NCI-H82 (cell line): ENCODE measurements around the gene RAB5B.
"Not testable (repeated sequence)": the region's sequence is repeated elsewhere in the genome, so short reads cannot be mapped to it uniquely, and the experiment has no call there.

Experiments
- DNase-seq: peaks from one replicate; lab custom pipeline; 2025; lab: John Stamatoyannopoulos, UW

RAB5B gene

GRCh38 chr12:55942055-55942454, 31.8 kb upstream of the RAB5B start:
- DNase-seq: no peak

GRCh38 chr12:55942577-55943136, 31.2 kb upstream of the RAB5B start:
- DNase-seq: no peak

GRCh38 chr12:55946553-55946952, 27.3 kb upstream of the RAB5B start:
- DNase-seq: no peak

DNA sequence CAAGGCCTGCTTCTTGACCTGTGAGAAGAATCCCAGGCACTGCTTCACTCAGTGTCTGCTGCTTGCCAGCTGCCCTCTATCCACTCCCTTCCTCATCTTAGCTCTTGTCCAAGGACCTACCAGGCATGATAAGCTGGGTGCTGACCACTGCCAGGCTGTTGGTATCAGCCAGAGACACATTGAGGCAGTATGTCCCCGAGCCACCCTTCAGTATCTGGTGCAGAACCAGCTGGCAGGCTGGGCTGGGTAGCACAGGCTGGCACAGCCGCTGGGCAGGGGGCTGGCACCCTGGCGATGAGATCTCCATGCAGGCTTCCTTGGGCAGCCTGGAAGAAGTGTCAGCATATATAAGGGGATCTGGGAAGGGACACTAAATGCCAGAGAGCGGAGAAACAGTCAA, 18.5 kb upstream of the RAB5B start:
- DNase-seq: no peak

- DNase-seq: peak; percentile 60
Measured at GRCh38 chr12:55955800-55956508, 17.9 kb upstream of the RAB5B start.

DNA sequence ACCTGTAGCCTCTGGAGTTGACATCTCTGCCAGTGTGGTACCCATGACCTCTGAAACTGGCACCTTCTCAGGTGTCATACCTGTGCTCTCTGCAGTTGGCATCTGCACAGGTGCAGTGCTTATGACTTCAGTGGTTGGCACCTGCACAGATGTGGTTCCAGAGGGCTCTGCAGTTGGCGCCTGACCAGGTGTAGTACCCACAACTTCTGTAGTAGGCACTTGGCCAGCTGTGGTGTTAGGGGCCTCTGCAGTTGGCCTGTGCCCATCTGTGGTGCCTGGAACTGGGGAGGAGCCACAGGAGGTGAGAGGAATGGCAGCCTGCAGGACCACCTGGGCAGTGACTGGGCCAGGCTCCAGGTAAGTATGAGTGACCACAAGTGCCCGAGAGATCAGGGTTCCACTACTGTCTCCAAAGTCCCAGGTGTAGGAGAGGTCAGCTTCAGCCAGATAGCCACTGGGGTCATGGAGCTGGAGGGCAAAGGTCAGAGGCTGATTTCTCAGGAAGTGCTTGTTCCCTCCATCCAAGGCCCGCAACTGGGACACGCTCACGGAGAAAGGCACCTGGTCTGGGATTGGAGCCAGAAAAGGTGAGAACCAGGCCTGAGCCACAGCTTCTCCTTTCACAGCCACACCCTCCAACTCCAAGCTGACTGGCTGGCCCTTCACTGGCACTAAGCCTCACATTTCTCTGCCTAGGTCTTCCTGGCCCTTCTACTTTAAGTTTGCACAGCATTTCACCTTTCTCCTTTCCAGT, 16.6 kb upstream of the RAB5B start:
- DNase-seq: no peak

- DNase-seq: no peak
Measured at GRCh38 chr12:55963760-55964159, 10.1 kb upstream of the RAB5B start.

GRCh38 chr12:55965240-55965639, 8.6 kb upstream of the RAB5B start:
- DNase-seq: no peak

DNA sequence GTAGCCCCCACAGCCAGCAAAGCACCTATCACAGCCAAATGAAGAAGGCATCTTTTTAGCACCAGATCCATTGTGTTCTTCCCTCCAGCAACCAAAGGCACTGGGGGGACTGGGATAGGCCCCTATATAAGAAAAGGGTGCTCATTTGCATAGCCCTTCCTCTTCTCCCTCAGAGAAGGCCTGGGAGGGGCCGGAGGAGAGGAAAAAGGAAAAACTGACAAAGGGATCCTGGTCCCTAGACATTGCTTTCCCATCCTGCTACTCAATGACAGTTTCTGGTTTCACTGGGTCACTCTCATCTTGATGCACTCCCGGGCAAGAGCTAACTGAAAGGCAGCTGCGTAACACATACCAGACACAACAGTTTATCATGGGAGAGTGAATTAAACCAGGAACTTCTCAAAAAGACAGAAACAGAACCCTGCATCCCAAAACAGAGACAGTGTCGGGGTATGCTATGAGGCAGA, 7.9 kb upstream of the RAB5B start, which contains the start of gene PMEL:
PMEL (minus strand) TSS at position 102 of the 467 bp plus-strand sequence; CDS start at position 71, 31 bp downstream.
- DNase-seq: no peak

DNA sequence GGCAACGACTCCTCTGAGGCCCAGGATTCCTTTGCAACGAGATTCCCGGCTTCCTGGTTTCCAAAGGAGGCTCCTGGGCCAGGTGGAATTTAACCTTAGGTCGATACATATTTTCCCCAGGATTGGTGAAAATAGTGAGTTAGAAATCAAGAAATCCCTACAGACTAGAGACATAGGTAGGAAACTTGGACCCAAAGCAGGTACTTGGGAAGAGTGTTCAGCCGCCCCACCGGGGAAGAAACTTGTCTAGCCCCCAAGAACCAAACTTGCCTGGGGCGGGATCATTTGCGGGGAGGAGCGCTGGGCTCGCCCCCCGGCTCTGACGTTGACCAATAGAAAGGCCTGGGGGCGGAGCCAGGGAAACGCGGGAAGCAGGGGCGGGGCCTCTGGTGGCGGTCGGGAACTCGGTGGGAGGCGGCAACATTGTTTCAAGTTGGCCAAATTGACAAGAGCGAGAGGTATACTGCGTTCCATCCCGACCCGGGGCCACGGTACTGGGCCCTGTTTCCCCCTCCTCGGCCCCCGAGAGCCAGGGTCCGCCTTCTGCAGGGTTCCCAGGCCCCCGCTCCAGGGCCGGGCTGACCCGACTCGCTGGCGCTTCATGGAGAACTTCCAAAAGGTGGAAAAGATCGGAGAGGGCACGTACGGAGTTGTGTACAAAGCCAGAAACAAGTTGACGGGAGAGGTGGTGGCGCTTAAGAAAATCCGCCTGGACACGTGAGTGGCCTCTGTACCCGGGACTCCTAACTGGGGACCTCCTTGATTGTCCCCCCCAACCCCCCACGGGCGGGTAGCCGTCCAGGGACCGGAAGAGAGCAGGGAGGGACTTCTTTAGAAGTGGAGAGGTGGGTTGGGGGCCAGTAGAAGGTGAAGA, 7.2 kb upstream of the RAB5B start, which contains the start of gene CDK2:
CDK2 (plus strand) TSS at position 423 of the 874 bp plus-strand sequence; CDS start at position 602, 179 bp downstream.
- DNase-seq: peak; percentile 93

DNA sequence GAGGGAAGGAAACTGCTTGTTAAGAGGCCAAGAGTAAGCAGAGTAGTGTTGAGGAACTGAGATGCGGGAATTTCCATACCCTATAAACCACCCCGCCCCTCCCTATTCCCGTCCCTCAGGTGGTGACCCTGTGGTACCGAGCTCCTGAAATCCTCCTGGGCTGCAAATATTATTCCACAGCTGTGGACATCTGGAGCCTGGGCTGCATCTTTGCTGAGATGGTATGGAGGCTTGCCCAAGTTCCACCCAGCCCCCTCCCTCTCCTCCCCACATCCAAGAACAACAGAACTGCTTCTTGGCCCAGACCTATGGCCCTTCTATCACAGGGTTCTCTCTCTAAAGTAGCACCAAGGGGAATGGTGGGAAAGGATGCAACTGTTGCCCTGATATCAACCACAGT, 4.5 kb upstream of the RAB5B start:
- no peak for DNase-seq

DNA sequence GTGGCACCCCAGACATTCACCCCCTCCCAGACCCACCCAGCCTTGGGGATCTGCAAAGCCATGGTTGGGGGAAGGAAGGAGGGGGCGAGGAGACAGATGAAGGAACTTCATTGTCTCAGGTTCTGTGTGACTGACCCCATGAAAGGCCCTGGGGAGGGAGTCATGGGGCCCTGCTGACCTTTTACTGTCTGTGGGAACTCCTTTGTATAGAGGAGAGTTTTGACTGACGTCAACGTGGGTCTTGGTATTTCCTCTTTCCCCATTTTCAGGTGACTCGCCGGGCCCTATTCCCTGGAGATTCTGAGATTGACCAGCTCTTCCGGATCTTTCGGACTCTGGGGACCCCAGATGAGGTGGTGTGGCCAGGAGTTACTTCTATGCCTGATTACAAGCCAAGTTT, 3.1 kb upstream of the RAB5B start:
- DNase-seq: no peak

- DNase-seq: no peak
Measured at GRCh38 chr12:55972042-55972441, 1.8 kb upstream of the RAB5B start.

DNA sequence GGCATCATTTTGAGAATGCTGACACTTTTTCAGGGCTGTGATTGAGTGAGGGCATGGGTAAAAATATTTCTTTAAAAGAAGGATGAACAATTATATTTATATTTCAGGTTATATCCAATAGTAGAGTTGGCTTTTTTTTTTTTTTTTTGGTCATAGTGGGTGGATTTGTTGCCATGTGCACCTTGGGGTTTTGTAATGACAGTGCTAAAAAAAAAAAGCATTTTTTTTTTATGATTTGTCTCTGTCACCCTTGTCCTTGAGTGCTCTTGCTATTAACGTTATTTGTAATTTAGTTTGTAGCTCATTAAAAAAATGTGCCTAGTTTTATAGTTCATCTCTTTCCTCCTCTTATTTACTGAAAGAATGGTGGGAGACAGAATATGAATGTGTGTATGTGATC, 1.4 kb upstream of the RAB5B start:
- no peak for DNase-seq

DNA sequence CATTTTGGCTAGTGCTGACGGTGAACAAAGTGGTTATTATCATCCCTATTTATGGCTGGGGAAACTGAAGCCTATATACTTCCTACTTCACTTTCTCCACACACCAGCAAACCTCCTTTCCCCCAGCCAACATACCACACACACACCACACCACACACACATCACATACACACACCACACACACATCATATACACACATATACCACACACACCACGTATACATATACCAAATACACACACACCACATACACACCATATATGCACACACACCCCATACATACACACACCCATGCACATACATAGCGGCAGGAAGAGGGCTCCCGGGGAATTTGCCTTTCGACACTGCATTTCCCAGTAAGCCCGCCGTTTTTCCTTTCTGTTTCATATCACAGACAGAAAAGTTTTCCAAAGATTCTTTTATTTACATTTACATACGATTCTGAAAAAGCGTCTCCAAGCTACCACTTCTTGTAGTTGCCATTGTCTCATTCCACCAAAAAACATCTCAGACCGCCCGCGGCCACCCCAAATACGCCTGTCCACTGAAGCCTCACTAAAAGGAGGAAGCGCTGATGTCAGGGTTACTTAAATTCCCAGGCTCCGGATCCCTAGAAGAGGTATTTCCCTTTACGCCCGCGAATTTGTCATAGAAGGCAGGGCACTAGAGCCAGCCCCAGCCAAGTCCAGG, 823 bp upstream of the RAB5B start:
- DNase-seq: peak; percentile 45

- DNase-seq: peak; percentile 77
Measured at GRCh38 chr12:55974308-55974730, 441 bp downstream of the RAB5B start.

DNA sequence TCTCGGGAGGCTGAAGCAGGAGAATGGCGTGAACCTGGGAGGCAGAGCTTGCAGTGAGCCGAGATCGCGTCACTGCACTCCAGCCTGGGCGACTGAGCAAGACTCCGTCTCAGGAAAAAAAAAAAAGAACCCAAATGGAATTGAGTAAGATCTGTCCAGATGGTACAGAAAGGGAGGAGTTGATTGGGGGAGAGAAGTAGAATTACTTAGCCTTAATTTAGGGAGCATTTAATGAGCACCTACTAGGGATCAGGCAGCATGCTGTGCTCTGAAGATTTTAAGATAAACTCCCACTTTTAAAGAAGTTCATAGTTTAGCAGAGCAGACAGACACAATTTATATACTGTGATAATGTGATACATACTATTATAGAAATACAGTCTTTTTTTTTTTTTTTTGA, 4.5 kb downstream of the RAB5B start:
- no peak for DNase-seq

- DNase-seq: no peak
Measured at GRCh38 chr12:55979069-55979468, 5.2 kb downstream of the RAB5B start.

DNA sequence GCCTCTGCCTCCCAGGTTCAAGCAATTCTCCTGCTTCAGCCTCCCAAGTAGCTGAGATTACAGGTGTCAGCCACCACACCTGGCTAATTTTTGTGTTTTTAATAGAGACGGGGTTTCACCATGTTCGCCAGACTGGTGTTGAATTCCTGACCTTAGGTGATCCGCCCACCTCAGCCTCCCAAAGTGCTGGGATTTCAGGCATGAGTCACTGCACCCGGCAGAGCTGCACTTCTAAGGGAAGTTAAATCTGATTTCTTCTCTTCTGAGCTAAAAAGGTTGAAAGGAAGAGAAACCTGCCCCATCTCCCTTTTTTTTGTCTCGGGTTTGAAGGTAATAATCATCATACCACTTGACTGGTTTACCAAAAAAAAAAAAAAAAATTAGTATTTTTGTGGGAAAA, 8.0 kb downstream of the RAB5B start:
- DNase-seq: not testable (repeated sequence)

- DNase-seq: no peak
Measured at GRCh38 chr12:55982319-55982936, 8.6 kb downstream of the RAB5B start.
